ENCODE results near the gene CDKN2A.

DNA sequence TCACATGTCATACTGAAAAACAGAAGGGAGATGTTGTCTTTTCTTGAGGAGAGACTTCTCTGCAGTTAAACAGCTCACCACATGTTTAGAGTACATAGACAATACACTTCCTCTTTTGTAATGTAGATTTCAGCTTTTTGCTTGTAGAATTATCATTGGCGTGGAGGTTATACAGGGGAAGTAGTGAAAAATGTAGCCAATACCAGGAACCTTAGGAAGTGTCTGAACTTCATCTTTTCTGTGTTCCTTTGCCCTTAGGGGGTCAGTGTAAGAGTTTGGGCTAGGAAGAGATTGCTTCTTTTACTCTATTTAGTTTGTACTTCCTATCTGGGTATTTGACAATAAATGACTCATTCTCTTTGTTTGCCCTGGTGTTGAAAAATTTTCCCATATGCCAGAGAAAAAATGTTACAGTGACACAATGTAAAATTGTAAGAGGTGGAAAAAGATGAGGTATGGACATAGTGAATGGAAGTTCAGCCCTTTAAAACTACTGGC, 36.0 kb upstream of the CDKN2A start:
- TF ChIP-seq, protein P1, sequence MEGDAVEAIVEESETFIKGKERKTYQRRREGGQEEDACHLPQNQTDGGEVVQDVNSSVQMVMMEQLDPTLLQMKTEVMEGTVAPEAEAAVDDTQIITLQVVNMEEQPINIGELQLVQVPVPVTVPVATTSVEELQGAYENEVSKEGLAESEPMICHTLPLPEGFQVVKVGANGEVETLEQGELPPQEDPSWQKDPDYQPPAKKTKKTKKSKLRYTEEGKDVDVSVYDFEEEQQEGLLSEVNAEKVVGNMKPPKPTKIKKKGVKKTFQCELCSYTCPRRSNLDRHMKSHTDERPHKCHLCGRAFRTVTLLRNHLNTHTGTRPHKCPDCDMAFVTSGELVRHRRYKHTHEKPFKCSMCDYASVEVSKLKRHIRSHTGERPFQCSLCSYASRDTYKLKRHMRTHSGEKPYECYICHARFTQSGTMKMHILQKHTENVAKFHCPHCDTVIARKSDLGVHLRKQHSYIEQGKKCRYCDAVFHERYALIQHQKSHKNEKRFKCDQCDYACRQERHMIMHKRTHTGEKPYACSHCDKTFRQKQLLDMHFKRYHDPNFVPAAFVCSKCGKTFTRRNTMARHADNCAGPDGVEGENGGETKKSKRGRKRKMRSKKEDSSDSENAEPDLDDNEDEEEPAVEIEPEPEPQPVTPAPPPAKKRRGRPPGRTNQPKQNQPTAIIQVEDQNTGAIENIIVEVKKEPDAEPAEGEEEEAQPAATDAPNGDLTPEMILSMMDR (IDR thresholded peaks at IDR 0.05) = no peak
- TF ChIP-seq SIN3A (IDR thresholded peaks at IDR 0.05; ENCODE audit: borderline replicate concordance, insufficient read depth, low read depth, low read length) = no peak

All from Panc1 (cell line).